RPMI8226 (cell line): ENCODE measurements around the gene CCL5.
"Not testable (repeated sequence)": the region's sequence is repeated elsewhere in the genome, so short reads cannot be mapped to it uniquely, and the experiment has no call there.

ENCODE experiments used
- DNase-seq: peaks from one replicate; pipeline ENCODE4 v3.0.0-alpha.2; 2015

The CCL5 gene

DNA sequence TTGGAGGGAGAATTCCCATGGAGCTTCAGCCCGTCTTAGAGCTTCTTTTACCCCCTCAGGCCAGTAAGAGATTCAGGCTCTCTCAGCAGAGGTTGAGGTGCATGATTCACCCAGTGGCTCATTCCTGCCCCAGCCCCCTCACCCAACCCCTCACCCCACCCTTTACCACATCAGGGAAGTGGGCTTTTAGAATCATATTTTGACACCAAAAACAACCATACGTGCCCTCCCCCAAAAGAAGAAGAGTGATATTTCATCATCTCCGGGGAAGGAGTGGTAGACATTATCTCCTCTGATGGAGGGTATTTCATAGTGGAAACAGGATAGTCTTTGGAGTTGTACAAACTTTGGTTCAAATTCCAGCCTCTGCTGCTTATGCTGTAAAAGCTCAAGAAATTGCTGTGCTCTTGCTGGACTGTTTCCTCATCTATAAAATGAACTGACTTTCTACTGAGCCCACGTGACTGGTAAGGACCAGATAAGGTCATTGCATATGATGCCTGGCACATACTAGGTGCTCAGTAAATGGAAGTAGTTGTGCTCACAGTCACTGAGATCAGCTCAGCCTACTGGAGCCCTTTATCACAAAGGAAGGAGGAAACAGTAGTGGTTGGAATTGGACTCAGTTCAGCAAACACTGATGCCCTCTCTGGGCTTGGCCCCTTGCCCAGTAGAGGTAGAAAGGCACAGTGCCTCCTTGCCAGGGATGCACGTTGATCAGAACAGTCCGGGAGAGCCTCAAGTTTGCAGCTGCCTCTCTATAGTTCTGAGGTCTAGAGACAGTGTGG, 18.3 kb upstream of the CCL5 start:
- peak; percentile 77 for DNase-seq

DNA sequence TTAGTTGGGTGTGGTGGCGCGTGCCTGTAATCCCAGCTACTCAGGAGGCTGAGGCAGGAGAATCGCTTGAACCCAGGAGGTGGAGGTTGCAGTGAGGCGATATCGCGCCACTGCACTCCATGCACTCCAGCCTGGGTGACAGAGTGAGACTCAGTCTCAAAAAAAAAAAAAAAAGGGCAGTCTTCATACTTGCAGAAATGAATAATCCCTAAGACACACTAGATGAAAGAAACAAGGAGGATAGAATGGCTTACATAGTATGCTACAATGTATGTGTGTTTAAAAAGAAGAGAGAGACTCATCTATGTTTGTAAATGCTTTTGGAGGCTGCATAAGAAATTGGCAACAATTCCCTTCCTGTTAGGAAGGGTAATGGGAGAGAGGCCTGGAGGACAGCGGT, 17.6 kb upstream of the CCL5 start:
- not testable (repeated sequence) for DNase-seq

DNA sequence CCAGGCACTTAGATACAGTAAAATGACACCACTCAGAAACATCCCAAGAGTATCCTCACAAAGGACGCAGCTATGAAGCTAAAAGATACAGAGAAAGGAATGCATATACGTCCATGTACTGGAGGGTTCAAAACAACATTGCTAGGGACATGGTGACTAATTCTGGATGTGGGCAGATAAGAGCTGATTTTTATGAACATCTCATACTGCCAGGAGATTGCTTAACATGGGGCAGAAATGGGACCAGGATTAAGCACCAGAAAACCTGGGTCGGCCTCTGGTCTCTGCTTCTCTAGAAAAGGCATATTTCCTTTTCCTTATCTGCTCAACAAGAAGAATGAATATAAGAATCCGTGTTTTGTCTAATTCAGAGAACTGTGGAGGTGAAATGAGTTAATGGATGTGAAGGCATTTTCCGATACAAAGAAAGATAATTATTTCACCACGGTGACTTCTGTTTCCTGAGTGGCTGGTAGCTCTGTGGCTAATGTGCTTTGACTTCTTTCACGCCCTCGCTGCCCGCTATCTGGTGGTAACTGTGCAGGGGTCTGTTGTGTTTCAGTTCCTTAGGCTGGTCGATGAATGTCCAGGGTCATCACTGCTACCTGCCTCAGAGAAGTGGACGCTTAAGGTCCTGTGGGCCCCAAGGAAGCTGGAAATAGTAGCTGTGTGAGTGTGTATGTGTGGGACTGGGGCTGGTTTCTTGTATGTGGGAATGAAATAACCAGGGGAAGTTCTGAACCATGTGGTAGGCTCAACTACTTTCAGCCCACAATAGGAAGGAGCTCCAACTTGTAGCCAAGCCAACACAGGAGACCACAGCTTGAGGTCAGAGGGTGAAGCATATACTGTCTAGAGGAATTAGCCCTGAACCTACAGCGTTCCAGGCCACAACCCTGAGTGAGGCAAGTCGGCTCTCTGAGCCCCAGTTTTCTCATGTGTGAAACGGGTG, 15.8 kb upstream of the CCL5 start:
- DNase-seq, result no peak

DNA sequence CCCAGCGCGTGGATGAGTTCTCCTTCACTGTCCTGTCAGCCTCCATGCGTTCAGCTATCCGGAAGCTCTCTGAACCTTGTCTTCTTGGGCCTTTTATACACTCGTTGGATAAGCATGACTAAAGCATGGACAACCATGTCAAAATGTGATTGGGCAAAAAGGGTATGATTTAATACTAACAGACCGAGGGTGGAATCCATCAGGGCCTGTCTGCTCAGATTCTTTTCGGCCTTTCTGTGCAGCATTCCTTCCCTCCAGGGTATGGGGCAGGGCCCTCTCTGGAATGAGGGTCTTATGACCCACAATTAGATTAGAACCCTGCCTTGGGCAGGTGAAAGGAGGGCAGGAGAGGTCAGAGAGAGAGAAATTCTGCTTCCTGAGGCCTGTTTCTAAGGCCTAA, 14.0 kb upstream of the CCL5 start:
- DNase-seq, result no peak

DNA sequence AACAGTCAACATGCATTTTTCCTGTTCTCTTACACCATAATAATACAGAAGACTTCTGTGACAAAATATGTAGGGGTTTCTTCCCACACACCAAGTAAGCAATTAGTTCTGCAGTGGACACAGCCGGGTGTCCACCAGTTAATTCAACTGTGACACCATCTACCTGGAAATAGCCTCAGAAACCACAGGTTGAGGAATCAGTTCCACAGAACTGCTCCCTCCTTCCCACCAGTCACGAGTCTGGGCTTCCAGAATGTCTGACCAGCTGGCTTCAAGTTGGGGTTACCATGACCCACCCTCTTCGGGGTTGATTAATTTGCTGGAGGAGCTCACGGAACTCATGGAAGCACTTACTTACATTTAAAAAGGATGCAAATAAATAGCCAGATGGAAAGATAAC, 13.6 kb upstream of the CCL5 start:
- no peak for DNase-seq

DNA sequence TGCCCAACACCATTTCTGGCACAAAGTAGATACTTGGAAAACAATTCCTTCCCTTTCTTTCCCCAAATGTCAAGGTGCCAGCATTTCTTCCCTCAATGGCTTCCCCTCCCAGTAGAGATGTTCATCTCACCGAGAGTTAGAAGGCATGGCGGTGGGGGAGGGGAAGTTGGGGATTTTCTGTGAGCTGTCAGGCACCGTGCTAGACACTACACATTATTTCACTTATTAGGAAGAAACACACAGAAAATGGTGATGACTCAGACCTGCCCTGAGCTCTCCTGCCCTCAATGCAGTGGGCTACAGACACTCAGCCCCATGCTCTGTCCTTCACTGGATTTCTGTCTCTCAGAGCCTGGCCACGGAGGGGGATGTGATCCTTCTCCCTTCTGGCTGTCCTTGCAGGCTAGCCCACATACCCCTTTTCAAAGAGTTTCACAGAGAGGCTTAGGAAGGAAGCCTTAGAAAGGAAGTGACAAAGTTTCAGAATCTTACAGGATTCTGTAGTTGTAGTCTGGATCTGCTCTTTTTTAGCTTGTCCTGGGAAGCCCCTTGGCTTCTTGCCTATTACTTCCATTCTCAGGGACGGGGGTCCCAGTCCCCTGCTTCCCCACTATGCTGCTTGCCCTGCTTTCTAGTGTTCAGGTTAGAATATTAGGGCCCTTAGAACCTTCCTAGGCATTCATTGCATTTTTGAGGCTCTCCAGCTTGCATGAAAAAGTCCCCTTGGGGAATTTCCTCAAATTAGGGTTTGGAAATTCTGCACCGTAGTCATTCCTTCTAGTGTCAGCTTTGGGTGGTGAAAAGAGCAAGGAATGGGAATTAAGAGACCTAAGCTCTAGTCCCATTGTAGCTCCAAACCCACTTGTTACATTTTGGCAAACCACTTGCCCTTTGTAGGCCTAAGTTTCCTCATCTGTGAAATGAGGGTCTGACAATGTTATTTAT, 12.2 kb upstream of the CCL5 start:
- no peak for DNase-seq

DNA sequence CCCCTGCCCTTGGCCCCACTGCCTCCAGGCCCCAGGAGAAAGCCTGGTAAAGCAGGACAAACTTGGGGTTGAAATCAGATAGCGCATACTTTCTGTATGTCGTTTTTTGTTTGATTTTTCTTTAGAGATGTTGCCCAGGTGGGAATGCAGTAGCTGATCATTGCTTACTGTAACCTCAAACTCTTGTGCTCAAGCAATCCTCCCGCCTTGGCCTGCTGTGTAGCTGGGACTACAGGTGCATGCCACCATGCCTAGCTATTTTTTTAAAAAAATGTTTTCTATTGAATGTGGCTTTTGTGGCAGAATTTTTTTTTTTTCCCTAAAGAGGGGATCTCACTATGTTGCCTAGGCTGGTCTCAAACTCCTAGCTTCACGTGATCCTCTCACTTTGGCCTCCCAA, 11.1 kb upstream of the CCL5 start:
- DNase-seq, result no peak

DNA sequence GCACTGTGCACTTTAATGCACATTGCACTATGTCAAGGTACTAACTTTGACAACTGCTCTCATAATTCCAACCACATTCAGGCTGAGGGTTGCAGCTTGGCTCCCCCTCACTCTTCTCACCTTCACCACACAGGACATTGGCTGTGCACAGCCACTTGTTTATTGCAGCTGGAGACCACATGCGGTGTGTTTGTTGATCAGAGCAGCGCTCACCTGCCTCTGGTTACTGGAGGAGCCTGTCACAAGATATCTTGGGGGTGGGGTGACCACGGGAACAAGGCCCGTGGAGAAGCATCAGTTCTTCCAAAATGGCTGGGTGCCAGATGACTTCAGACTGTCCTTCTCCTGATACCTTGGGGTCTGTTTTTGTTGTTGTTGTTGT, 10.6 kb upstream of the CCL5 start:
- DNase-seq, result no peak

DNA sequence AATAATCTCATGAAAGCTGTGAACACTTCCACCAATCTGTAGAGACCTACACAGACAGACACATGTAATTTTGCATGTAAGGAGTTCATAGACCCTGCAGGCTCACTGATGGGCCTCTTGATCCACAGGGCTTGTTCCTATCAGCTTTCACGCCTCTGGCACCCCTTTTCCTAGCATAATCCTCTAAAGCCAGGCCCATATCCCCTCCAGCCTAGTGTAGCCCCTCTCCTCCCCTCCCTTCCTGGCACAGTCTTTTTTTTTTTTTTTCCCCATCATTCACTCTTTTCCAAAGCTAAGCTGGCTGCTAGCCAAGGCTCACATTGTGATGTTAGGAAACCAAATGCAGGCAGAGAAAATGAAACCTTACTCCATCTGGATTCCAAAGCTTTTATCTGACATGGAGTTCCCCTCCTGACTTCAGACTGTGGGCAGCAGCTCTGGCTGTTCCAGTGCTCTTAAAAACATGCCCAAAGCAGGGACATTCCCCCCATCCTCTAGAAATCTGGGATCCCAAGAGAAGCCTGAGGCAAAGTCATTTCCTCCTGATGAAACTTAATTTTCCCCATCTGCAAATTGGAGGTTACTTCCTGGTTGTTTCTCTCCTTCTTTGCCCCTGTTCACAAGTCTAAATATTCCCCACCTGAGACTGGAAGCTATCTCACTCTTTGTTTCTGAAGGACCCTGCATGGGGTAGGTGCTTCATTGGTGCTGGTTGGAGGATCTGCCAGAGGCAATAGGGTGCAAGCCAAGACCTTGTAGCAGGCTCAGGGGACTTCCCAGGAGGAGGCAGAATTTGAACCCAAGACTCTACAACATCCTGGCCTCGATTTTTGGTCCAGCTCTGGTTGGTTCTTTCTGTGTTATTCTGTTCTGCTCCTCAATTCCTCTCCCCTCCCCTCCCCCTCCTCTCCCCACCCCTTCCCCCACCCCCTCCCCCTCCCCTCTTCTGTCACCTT, 9.9 kb upstream of the CCL5 start:
- DNase-seq, result no peak

DNA sequence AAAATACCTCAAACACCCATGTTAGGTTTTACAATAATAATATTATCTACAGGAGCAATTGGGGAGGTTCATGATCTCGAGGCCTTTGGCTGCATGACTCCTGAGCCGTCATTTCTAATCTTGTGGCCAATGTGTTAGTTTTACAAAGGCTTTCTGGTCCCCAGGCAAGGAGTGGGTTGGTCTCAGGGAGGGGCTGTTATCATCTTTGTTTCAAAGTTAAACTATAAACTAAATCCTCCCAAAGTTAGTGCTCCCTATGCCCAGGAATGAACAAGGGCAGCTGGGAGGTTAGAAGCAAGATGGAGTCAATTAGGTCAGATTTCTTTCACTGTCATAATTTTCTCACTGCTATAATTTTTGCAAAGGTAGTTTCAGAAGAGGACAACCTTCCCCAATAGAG, 9.1 kb upstream of the CCL5 start:
- DNase-seq, result no peak

DNA sequence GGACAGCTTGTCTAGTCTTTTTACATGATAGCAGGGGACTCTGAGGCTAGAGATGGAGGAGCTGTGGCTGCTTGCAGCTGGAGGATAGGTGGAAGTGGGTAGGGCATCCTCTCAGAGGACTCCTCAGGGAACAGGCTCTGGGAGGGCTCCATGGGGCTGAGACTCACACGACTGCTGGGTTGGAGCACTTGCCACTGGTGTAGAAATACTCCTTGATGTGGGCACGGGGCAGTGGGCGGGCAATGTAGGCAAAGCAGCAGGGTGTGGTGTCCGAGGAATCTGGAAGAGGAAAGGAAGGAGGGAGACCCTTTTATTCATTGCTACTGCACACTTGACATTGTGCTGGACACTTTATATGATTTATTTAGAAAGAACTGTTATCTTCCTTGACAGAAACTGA, 1.8 kb downstream of the CCL5 start:
- DNase-seq, result no peak

DNA sequence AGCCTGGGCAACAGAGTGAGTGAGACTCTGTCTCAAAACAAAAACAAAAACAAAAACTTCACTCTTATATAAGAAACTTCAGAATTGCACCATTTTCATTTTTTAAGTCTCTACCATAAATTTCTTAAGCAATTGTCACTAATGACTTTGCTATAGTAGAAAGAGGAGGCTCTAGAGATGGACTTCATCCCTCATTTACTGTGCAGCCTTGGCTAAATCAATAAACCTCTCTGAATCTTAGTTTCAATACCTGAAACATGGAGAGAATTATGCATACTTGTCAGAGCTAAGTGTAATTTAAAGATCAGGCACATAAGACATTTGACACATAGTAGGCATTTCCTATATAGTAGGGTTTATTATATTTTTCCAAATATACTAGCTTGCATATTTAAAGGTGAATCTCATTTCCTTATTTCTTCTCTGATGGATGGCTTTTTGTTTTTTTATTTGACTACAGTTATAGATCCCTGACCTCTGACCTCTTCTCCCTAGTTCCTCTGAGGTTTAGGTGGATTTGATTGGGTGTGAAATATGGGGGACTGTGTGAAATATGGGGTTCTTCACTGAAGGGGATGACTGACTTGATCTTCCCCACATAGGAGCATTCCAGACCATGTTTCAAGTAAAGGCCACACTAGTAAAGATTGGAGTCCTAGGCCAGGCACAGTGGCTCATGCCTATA, 2.7 kb downstream of the CCL5 start:
- DNase-seq, result no peak

DNA sequence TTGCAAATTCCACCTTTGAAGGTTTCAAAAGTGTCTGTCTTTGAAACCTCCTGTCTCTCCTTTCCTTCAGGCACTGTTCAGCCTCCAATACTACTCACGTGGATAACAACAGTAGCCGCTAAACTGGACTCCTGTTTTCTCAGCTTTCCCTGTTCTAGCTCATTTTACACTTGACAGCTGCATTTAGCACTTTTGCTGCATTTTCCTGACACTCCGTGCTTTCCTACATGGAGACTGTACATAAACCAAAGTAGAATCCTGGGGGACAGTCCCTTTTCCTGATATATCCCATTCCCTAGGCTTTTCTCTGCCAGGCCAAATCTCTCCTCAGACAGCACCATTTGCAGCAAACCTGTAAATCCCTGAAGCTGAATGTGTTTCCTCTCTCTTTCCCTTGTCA, 3.6 kb downstream of the CCL5 start:
- DNase-seq, result no peak

DNA sequence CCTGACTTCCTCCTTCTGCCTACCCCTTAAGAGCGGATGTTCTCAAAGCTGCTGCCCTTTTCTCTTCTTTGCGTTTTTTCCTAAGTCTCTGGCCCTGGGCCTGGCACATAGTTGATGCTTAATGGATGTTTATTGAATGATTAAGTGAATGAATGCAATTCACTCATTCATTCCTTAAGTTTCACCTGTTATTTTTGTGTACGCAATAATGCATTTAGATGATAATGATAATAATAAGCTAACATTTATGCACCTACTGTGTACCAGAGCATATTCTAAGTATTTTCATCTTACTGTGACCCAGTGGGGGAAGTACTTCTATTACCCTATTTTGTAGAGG, 4.4 kb downstream of the CCL5 start:
- no peak for DNase-seq

DNA sequence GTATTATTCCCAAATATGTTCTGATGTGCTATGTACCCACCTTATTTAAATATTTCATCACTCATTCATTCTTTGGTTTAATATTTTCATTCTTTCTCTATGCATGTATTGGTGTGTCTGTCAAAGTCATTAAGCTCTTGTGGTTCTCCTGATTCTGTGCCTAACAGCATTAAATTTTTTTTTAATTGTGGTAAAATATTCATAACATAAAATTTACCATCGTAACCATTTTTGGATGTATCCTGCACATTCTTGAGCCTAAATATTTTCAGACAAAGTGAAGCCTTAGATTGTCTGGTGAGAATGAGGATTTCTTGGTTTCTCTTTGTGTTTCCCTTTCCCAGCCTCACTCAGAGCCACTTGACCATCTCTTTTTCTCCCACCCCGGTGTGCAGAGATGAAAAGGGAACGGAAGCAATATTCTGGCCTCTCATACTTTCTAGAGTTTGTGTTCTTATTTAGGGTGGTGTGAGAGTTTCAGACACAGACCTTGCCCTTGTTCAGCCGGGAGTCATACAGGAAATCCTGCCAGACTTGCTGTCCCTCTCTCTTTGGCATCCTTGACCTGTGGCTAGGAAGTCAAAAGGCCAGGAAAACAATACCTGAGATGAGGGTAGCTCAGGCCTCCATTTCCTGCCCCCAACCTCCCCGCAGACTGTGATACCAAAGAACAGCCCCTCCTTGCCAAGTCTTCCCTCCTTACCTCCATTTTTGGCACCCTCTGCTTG, 4.9 kb downstream of the CCL5 start:
- DNase-seq, result no peak

DNA sequence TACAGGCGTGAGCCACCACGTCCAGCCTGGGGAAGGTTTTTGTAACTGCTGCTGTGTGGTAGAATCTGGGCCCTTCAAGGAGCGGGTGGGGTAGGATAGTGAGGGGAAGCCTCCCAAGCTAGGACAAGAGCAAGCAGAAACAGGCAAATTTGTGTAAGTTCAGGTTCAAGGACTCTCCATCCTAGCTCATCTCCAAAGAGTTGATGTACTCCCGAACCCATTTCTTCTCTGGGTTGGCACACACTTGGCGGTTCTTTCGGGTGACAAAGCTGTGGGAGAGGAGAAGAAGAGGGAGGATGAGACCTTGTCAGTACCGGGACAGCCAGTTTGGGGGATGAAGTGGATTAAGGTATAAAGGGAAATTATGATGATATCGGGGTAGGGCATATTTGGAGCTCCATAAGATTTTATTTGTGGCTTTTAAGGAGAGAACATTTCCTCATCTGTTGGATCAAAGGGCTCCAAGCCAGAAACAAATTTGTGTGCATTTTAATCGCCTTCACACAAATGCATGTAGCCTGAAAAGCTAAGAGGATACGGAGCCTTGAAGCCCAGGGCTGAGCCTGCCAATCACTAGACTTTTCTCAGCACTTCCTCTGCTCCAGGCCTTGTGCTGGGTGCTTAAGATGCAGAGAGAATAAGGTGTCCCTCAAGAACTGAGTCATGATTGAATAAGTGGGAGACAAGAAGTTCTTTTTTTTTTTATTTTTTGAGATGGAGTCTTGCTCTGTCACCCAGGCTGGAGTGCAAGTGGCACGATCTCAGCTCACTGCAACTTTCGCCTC, 7.8 kb downstream of the CCL5 start:
- no peak for DNase-seq

DNA sequence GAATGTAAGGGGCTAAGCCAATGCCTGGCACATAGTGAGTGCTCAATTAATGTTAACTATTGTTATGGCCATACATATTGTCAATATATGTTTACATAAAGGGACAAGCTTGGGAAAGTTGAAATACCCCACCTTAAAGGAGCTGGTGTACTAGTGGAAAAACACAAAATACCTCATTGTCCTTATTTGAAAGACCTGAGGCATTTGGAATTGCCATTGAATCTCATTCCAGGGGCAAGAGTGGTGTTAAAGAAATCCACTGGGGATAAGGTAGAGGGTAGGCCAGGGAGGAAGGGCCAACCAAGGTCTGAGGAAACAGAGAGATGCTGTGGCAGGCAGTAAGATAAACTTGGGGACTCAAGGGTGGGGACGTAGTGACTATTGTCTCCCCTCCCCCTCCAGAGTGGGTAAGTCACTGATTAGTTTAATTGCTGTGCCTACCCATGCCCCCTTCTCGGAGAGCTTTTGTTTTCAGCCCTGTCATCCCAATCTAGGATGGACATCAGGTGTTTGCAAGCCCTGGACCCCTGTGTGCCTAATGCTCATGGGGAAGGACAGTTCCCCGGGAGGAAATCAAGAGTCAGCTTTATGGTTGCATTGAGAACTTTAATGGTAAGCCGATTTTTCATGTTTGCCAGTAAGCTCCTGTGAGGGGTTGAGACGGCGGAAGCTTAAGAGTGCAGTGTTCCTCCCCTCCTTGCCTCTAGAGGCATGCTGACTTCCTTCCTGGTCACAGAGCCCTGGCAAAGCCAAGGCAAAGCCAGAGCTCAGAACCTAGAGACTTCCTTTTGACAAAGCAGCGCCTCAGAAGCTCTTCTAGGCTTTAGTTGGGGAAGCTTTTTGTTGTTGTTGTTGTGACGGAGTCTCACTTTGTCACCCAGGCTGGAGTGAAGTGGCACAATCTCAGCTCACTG, 9.0 kb downstream of the CCL5 start:
- no peak for DNase-seq

DNA sequence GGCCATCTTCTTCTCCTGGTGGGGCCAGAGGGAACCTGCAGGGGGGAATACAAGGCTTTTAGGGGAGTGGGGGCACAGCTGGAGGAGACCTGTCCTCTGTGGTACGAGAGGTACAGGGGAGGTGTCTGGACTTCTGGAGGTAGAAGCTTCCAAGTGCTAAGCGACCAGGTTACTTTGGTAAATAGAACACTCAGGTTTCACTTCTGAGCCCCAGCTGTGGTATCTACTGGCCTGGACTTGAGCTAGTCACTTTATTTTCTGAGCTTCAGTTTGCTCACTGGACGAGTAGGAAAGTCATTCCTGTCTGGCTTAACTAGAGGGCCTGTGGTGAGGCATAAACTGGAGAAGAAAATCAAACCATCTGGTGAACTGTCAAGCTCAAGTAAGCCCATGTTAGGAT, 11.4 kb downstream of the CCL5 start, which contains the start of gene HEATR9:
TSS of gene HEATR9 (minus strand) at position 155 of the 400 bp plus-strand sequence. CDS start at position 6, 149 bp downstream.
- no peak for DNase-seq

DNA sequence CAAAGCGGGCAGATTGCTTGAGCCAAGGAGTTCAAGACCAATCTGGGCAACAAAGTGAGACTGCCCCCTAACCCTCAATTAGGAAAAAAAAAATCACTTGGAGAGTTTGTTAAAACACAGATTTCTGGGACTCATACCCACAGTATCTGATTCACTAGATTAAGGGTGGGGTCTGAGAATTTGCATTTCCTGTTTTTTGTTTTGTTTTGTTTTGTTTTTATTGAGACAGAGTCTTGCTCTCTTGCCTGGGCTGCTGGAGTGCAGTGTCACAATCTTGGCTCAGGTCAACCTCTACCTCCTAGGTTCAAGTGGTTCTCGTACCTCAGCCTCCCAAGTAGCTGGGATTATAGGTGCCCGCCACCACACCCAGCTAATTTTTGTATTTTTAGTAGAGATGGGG, 12.6 kb downstream of the CCL5 start:
- DNase-seq, result no peak
